Stromal cell of bone marrow (primary cell): ENCODE results near the gene GJD2.

ENCODE experiments used
- DNase-seq: peaks from one replicate; pipeline ENCODE4 v3.0.0-alpha.2; 2012; ENCODE audit warnings: low read depth

The GJD2 gene

GRCh38 chr15:34724481-34724880 is 30.3 kb downstream of the GJD2 start:
- no peak for DNase-seq

- peak; percentile 47 for DNase-seq
Measured at GRCh38 chr15:34722439-34722836, 32.4 kb downstream of the GJD2 start.

DNA sequence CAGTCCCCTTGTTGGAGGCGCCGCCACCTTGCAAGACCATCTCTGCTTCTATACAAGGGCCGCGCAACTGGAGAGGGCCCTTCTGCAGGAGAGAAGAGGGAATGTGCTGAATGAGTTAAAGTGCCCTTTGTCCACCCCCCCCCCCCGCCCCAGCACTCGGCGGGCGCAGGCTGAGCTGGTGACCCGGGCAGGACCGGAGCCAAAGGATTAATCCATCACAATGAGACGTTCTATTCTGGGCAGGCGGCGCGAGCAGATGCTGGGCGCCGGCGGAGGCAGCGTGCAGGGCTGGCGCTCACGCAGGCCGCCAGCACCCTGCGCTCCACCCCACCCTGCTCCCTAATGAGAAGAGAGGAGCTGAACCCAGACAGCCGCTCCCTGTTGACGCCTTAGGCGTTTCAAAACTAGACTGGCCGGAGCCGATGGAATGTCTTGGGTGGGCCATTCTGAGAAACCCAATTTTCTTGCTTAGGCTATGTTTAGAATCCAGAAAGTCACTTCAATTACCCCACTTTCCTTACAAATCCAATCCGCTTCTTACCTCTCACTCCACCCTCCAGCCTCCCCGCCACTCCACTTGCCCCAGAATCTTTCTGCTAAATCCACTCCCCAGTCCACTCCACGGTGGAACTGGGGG is 32.9 kb downstream of the GJD2 start:
- peak; percentile 38 for DNase-seq

GRCh38 chr15:34721157-34721801 is 33.5 kb downstream of the GJD2 start:
- DNase-seq, result no peak

DNA sequence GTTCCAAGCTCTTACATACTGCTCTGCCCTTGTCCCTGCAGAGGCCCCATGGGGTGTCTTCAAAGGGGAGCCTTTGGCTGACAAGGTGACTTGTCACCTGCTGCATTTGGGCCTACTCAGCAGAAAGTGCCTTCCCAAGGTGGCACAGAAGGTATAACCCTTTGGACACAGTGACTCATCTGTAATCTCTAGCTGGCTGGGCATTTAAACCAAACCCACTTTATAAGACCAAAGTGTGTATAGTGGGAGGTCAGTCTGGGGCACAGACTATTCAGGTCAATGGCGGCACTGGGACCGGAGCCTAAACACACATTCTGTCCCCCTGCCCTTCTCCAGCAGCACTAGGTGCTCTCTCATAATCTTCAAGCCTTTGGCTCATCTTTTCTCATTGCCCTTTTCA is 35.1 kb downstream of the GJD2 start:
- DNase-seq, result no peak

GRCh38 chr15:34718681-34719665 is 35.8 kb downstream of the GJD2 start:
- no peak for DNase-seq

- DNase-seq, result no peak
Measured at GRCh38 chr15:34717729-34718128, 37.1 kb downstream of the GJD2 start.

GRCh38 chr15:34716111-34716510 is 38.7 kb downstream of the GJD2 start:
- DNase-seq, result no peak

DNA sequence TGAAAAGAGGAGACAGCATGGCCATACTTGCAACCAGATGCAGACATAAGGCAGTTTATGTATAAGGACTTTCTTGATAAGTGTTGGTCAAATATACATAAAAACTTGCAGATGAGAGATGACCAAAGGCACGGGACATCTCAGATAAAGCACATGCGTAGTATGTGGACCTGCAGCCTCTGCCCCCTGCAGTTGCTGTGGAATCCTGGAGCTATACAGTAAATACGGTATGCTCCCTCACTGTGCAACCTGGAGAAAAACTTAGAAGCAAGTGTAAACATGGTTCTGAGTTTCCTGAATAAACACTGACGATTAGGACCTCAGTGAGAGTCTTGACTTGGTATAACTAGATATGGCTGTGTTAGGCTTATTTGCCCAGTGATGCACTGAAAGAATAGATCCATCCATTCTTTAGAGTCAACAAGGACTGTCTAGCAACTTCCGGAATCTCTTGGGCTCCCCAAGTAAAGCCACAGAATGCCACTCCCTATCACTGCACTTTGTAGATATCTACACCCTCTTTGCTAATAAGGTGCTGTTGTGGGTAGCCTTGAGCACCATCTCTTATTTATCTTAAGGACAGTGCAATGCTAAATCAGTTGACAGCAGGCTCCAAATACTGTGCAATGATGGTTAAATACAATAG is 40.2 kb downstream of the GJD2 start:
- DNase-seq, result no peak

- DNase-seq, result no peak
Measured at GRCh38 chr15:34713635-34714034, 41.2 kb downstream of the GJD2 start.

DNA sequence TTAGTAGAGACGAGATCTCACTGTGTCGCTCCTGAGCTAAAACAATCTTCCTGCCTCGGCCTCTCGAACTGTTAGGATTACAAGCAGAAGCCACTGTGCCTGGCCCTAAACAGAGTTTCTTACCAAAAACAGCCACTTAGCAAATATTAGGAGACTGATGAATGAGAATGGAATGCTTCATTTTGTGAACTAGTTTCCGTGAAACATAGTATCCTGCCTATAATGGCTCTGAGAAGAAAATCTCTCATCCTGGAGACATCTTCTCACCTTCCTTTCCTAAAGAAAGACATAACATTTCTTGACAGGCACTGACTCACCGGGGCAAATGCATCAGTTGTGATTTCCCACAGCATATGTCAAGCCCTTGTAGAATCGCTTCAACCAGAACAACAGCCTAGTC is 44.9 kb downstream of the GJD2 start:
- no peak for DNase-seq

DNA sequence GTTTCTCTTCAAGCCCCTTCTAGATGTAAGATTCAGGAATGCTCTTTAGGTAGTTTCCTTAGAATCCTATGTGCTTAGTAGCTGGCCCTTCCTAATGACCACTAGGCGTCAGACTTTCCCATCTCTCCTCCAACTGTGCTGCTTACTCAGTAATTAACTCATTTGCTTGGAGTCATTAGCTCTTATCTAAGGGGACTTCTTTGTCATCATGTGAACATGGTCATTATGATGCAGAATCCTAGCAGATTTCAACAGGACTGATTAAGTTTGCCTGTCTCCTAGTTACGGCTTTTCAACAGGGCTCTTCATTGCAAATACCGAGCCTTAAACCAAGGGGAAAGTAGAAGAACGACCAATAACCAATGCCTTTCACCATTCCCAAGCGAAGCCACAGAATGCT is 46.4 kb downstream of the GJD2 start:
- peak; percentile 22 for DNase-seq

- no peak for DNase-seq
Measured at GRCh38 chr15:34701536-34701935, 53.3 kb downstream of the GJD2 start.
